Neural cell (in vitro differentiated cells): ENCODE measurements around the gene PTPRN2. TPM values are rescaled to one million over a fixed set of nuclear protein-coding genes. Genes with fewer than 3 reads are reported as not detected.

Experiments
- H2AFZ ChIP-seq: fragments of 200-600, 300-800 bp; sonication (generic), shearing (Covaris generic); 2 replicates; pipeline ENCODE4 v1.6.0; 2014; ENCODE audit warnings: low read depth, mild to moderate bottlenecking, antibody characterized with exemption, low read length, moderate library complexity
- H3F3A ChIP-seq: fragments of 200-600 bp; shearing (Covaris generic); 2 replicates; pipeline ENCODE4 v1.6.1; 2016; ENCODE audit warnings: mild to moderate bottlenecking, moderate library complexity, mixed read lengths, antibody characterized with exemption, low read length; ENCODE audit not compliant: insufficient read depth, poor library complexity, severe bottlenecking
- H3K27ac ChIP-seq: fragments of 200-600, 300-800 bp; sonication (generic), shearing (Covaris generic); 2 replicates; pipeline ENCODE4 v1.5.1; 2014; ENCODE audit warnings: mild to moderate bottlenecking, low read length, moderate library complexity
- H3K27me3 ChIP-seq: fragments of 300-800, 200-600 bp; sonication (generic), shearing (Covaris generic); 2 replicates; pipeline ENCODE4 v1.6.0; 2014; ENCODE audit warnings: mild to moderate bottlenecking, low read depth, low read length, moderate library complexity; ENCODE audit not compliant: insufficient read depth
- H3K36me3 ChIP-seq: fragments of 300-800, 200-600 bp; sonication (generic), shearing (Covaris generic); 2 replicates; pipeline ENCODE4 v1.5.1; 2014; ENCODE audit warnings: mild to moderate bottlenecking, antibody characterized with exemption, low read length, moderate library complexity; ENCODE audit not compliant: insufficient read depth
- H3K4me2 ChIP-seq: fragments of 300-800, 200-600 bp; sonication (generic), shearing (Covaris generic); 2 replicates; pipeline ENCODE4 v1.6.0; 2014; ENCODE audit warnings: mild to moderate bottlenecking, low read length
- H3K4me3 ChIP-seq: fragments of 300-800, 200-600 bp; sonication (generic), shearing (Covaris generic); 2 replicates; pipeline ENCODE4 v1.5.1; 2014; ENCODE audit warnings: mild to moderate bottlenecking, low read length, moderate library complexity
- H3K79me2 ChIP-seq: fragments of 200-600 bp; shearing (Covaris generic); replicated peaks from 2 replicates; pipeline ENCODE4 v1.6.0; 2014; ENCODE audit warnings: mild to moderate bottlenecking, low read length, moderate library complexity; ENCODE audit not compliant: insufficient read depth
- H3K9ac ChIP-seq: fragments of 300-800, 200-600 bp; sonication (generic), shearing (Covaris generic); 2 replicates; pipeline ENCODE4 v1.6.1; 2016; ENCODE audit warnings: mild to moderate bottlenecking, low read length, mixed read lengths
- H3K9me2 ChIP-seq: fragments of 200-600 bp; shearing (Covaris generic); 2 replicates; pipeline ENCODE4 v1.6.1; 2016; ENCODE audit warnings: mild to moderate bottlenecking, low read length, mixed read lengths; ENCODE audit not compliant: insufficient read depth
- H3K9me3 ChIP-seq: fragments of 200-600, 300-800 bp; sonication (generic), shearing (Covaris generic); 2 replicates; pipeline ENCODE4 v1.6.1; 2016; ENCODE audit warnings: mild to moderate bottlenecking, mixed run types, low read length, moderate library complexity, mixed read lengths
- H4K20me1 ChIP-seq: fragments of 200-600 bp; shearing (Covaris generic); 2 replicates; pipeline ENCODE4 v1.6.1; 2016; ENCODE audit warnings: mild to moderate bottlenecking, mixed run types; ENCODE audit not compliant: insufficient read depth
- CTCF ChIP-seq: fragments of 450-650 bp; IDR thresholded peaks from 2 replicates; pipeline ENCODE4 v1.5.1; 2014; ENCODE audit warnings: antibody characterized with exemption, mild to moderate bottlenecking, moderate library complexity; ENCODE audit not compliant: poor library complexity, severe bottlenecking
- EZH2 ChIP-seq: fragments of 200-600, 300-800 bp; shearing (Covaris generic), sonication (generic); IDR thresholded peaks from 2 replicates; pipeline ENCODE4 v1.6.1; 2014; ENCODE audit warnings: antibody characterized with exemption, low read length, borderline replicate concordance, mild to moderate bottlenecking; ENCODE audit not compliant: insufficient read depth, poor library complexity, severe bottlenecking
- POLR2AphosphoS5 ChIP-seq: IDR thresholded peaks from 2 replicates; pipeline ENCODE4 v1.6.1; 2012
- REST ChIP-seq: IDR thresholded peaks from 2 replicates; pipeline ENCODE4 v1.6.1; 2012; ENCODE audit warnings: borderline replicate concordance
- SMC3 ChIP-seq: fragments of 450-650 bp; conservative IDR thresholded peaks from 2 replicates; pipeline ENCODE4 v1.6.1; 2014; ENCODE audit warnings: antibody characterized with exemption, mild to moderate bottlenecking, moderate library complexity; ENCODE audit not compliant: poor library complexity
- polyA plus RNA-seq: library from polyadenylated mRNA; depleted of rRNA; stranded (reverse); fragments of >200 nt; gene quantifications from 2 replicates; pipeline ENCODE4 v1.2.3, GENCODE V29; 2014

The PTPRN2 gene
- polyA plus RNA-seq, 1 donor from 2014 or later: 31.0 TPM

- TF ChIP-seq REST: no peak
- H3K36me3 ChIP-seq: no peaks in the 10 kb centered on the region
- no peak overlapping the region for H2AFZ ChIP-seq
- no peak overlapping the region for H3K9ac ChIP-seq
- no peaks in the 10 kb centered on the region for H3K9me2 ChIP-seq
- H3K79me2 ChIP-seq: no peaks in the 10 kb centered on the region
- no peaks in the 10 kb centered on the region for H4K20me1 ChIP-seq
- no peak overlapping the region for H3K4me2 ChIP-seq
- H3K4me3 ChIP-seq: no peak overlapping the region
- H3K9me3 ChIP-seq: peaks cover under 1% of the 10 kb centered on the region
- no peaks in the 10 kb centered on the region for H3K27me3 ChIP-seq
- H3F3A ChIP-seq: no peaks in the 10 kb centered on the region
- H3K27ac ChIP-seq: no peak overlapping the region
Observed at GRCh38 chr7:157964016-157964415, 623.6 kb downstream of the PTPRN2 start.

GRCh38 chr7:157963526-157963925, 624.1 kb downstream of the PTPRN2 start:
- H3K4me3 ChIP-seq: no peak overlapping the region
- no peak overlapping the region for H2AFZ ChIP-seq
- H3K9me2 ChIP-seq: no peaks in the 10 kb centered on the region
- H3K36me3 ChIP-seq: no peaks in the 10 kb centered on the region
- no peak overlapping the region for H3K4me2 ChIP-seq
- H3K27me3 ChIP-seq: no peaks in the 10 kb centered on the region
- H3K27ac ChIP-seq: no peak overlapping the region
- H3F3A ChIP-seq: no peaks in the 10 kb centered on the region
- no peak overlapping the region for H3K9ac ChIP-seq
- H3K9me3 ChIP-seq: peaks cover 6% of the 10 kb centered on the region
- H4K20me1 ChIP-seq: no peaks in the 10 kb centered on the region
- no peak for TF ChIP-seq SMC3
- TF ChIP-seq REST: no peak
- TF ChIP-seq CTCF: no peak
- no peak for TF ChIP-seq POLR2AphosphoS5
- TF ChIP-seq EZH2: no peak
- no peaks in the 10 kb centered on the region for H3K79me2 ChIP-seq
